Stimulated activated CD8-positive, alpha-beta memory T cell treated with anti-CD3 and anti-CD28 coated beads, Interleukin-12 subunit alpha, Interleukin-12 subunit beta, amount 100 ng/mL, for 24 hours (primary cell): ENCODE data around the gene PPOX.

Experiments
- DNase-seq: peaks from one replicate; pipeline ENCODE4 v3.0.0-alpha.2; 2020; ENCODE audit errors: extremely low read depth

Gene PPOX

GRCh38 chr1:161165742-161166668, at the start of gene PPOX:
PPOX (plus strand) TSS chr1:161166426; CDS start chr1:161166848, 422 bp downstream.
- peak; percentile 76 for DNase-seq

GRCh38 chr1:161117759-161118581, 48.3 kb upstream of the PPOX start, which contains the start of the genes NIT1 and PFDN2:
NIT1 (plus strand) TSS chr1:161118105; CDS start chr1:161118177, 72 bp downstream.
PFDN2 (minus strand) TSS chr1:161118037; CDS start chr1:161118026, 11 bp downstream.
- DNase-seq: peak; percentile 64

- DNase-seq: no peak
Measured at GRCh38 chr1:161119092-161119903, 46.9 kb upstream of the PPOX start.

GRCh38 chr1:161121042-161121650, 45.1 kb upstream of the PPOX start:
- DNase-seq: no peak

- no peak for DNase-seq
Measured at GRCh38 chr1:161121834-161122233, 44.4 kb upstream of the PPOX start.

GRCh38 chr1:161122967-161123366, 43.3 kb upstream of the PPOX start:
- DNase-seq: no peak

GRCh38 chr1:161127649-161128048, 38.6 kb upstream of the PPOX start:
- DNase-seq: no peak

GRCh38 chr1:161128591-161129420, 37.4 kb upstream of the PPOX start:
- DNase-seq: no peak

- DNase-seq: no peak
Measured at GRCh38 chr1:161130266-161130665, 36.0 kb upstream of the PPOX start.

- no peak for DNase-seq
Measured at GRCh38 chr1:161131523-161132409, 34.5 kb upstream of the PPOX start.

GRCh38 chr1:161132410-161133219, 33.6 kb upstream of the PPOX start, which contains the start of gene DEDD:
DEDD (minus strand) TSS chr1:161132667; CDS start chr1:161124462, 8,205 bp downstream.
- DNase-seq: peak; percentile 73

GRCh38 chr1:161133220-161133740, 32.9 kb upstream of the PPOX start:
- DNase-seq: no peak

- DNase-seq: no peak
Measured at GRCh38 chr1:161137881-161138280, 28.3 kb upstream of the PPOX start.

GRCh38 chr1:161138431-161138830, 27.8 kb upstream of the PPOX start:
- DNase-seq: no peak

- no peak for DNase-seq
Measured at GRCh38 chr1:161139766-161140165, 26.5 kb upstream of the PPOX start.

- DNase-seq: no peak
Measured at GRCh38 chr1:161140755-161141400, 25.3 kb upstream of the PPOX start.

GRCh38 chr1:161145832-161146231, 20.4 kb upstream of the PPOX start:
- no peak for DNase-seq
